HepG2 (cell line): ENCODE data around the gene TM4SF1. TPM values are rescaled to one million over a fixed set of nuclear protein-coding genes. Genes with fewer than 3 reads are reported as not detected.

Source experiments
- BORCS8-MEF2B ChIP-seq: sonication (generic); formaldehyde crosslinking; IDR thresholded peaks from 2 replicates; pipeline ENCODE4 v1.8.0; 2022; ENCODE audit warnings: mild to moderate bottlenecking, missing genetic modification reagents
- E2F2 ChIP-seq: sonication (generic); formaldehyde crosslinking; IDR thresholded peaks from 2 replicates; pipeline ENCODE4 v1.4.0; 2020; ENCODE audit warnings: missing genetic modification reagents, borderline replicate concordance
- FIP1L1 ChIP-seq: fragments of 200-400 bp; formaldehyde crosslinking; IDR thresholded peaks from 2 replicates; pipeline ENCODE4 v1.6.1; 2018; ENCODE audit warnings: low read depth, mild to moderate bottlenecking, low read length, moderate library complexity, borderline replicate concordance; ENCODE audit not compliant: insufficient read depth
- MLXIP ChIP-seq: sonication (generic); formaldehyde crosslinking; IDR thresholded peaks from 2 replicates; pipeline ENCODE4 v1.9.0; 2021; ENCODE audit warnings: missing genetic modification reagents, borderline replicate concordance
- PHB2 ChIP-seq: fragments of 450-650 bp; IDR thresholded peaks from 2 replicates; pipeline ENCODE4 v1.6.1; 2018; ENCODE audit not compliant: partially characterized antibody
- SRF ChIP-seq: IDR thresholded peaks from 2 replicates; pipeline ENCODE4 v1.6.1; 2011; ENCODE audit warnings: mild to moderate bottlenecking, low read depth, low read length, moderate library complexity
- TIGD3 ChIP-seq: sonication (generic); formaldehyde crosslinking; IDR thresholded peaks from 2 replicates; pipeline ENCODE4 v1.5.1; 2020; ENCODE audit warnings: mild to moderate bottlenecking, missing genetic modification reagents, borderline replicate concordance
- ZNF792 ChIP-seq: IDR thresholded peaks from 2 replicates; pipeline ENCODE4 v1.6.1; 2016
- polyA plus RNA-seq, 8 experiments: library from polyadenylated mRNA; depleted of rRNA in 3 of 8; stranded (reverse) in 7 of 8; unstranded in 1 of 8; fragments of >200 nt; fragmentation: Illumina TruSeq in 4 of 8; extraction: Trizol in 4 of 8; gene quantifications; 2 replicates each; pipeline versions ENCODE4 v1.2.1 to v1.2.3, GENCODE V29; 2011 to 2016; ENCODE audit warnings: low read depth in 4 of 8, missing spikeins in 1 of 8, mixed read lengths in 1 of 8; ENCODE audit not compliant: insufficient read depth in 1 of 8
- total RNA-seq, 5 experiments: library from RNA; depleted of rRNA; stranded (reverse); fragments of >200 nt; fragmentation: Illumina TruSeq; extraction: Trizol; gene quantifications; 2 replicates each; pipeline ENCODE4 v1.2.3, GENCODE V29; 2016; ENCODE audit warnings: low read depth in 1 of 5
- TF ChIP-seq, protein P1 (sequence below): sonication (generic); formaldehyde crosslinking; IDR thresholded peaks from 2 replicates; pipeline ENCODE4 v1.5.0; 2020; ENCODE audit warnings: mild to moderate bottlenecking, missing genetic modification reagents, borderline replicate concordance
- TF ChIP-seq, protein P2 (sequence below): sonication (generic); formaldehyde crosslinking; IDR thresholded peaks from 2 replicates; pipeline ENCODE4 v1.5.0; 2020; ENCODE audit warnings: mild to moderate bottlenecking, missing genetic modification reagents

The TM4SF1 gene
- total and polyA plus RNA-seq, 2 of the 13 experiments (the other 11 are each of a cell fraction or from before 2014, with no cell fraction given), result 431 to 1,359 TPM

DNA sequence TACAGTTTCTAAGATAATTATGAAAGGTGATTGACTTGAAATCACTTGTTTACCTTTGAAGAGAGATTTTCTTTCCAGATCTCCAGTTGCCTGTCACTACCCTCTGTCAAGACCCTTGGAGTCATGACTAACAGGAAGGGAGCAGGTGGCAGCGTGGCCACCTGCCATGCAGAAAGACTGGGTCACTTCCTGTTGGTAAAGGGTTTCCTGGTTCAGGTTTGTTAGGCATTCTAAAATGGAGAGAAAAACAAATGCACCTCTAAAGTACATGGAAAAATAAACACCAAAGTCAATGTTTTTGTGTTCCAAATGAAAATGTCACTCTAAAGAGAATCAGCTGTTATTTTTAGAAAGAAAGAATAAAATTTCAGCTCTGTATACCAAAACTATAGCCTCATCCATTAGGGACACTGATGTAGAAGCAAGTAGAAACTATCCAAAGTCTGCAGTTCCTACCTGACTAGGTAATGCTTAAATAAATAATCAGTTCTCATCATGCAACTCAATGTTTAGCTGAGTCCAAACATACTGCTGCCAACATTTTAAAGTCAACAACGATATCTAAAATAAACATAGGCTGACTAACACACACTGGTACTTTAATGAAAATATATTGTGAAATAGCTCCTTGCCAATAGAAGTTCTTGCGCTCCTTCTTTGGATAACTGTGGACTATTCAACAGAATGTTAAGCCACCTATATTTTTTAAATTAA lies 23.9 kb upstream of the TM4SF1 start (continued):
- no peak for TF ChIP-seq TIGD3 (CRISPR knock-in tag)
- TF ChIP-seq FIP1L1, result no peak
- TF ChIP-seq ZNF792 (CRISPR knock-in tag), result peak; percentile 85
- no peak for TF ChIP-seq BORCS8-MEF2B (CRISPR knock-in tag)
- TF ChIP-seq, protein P1, sequence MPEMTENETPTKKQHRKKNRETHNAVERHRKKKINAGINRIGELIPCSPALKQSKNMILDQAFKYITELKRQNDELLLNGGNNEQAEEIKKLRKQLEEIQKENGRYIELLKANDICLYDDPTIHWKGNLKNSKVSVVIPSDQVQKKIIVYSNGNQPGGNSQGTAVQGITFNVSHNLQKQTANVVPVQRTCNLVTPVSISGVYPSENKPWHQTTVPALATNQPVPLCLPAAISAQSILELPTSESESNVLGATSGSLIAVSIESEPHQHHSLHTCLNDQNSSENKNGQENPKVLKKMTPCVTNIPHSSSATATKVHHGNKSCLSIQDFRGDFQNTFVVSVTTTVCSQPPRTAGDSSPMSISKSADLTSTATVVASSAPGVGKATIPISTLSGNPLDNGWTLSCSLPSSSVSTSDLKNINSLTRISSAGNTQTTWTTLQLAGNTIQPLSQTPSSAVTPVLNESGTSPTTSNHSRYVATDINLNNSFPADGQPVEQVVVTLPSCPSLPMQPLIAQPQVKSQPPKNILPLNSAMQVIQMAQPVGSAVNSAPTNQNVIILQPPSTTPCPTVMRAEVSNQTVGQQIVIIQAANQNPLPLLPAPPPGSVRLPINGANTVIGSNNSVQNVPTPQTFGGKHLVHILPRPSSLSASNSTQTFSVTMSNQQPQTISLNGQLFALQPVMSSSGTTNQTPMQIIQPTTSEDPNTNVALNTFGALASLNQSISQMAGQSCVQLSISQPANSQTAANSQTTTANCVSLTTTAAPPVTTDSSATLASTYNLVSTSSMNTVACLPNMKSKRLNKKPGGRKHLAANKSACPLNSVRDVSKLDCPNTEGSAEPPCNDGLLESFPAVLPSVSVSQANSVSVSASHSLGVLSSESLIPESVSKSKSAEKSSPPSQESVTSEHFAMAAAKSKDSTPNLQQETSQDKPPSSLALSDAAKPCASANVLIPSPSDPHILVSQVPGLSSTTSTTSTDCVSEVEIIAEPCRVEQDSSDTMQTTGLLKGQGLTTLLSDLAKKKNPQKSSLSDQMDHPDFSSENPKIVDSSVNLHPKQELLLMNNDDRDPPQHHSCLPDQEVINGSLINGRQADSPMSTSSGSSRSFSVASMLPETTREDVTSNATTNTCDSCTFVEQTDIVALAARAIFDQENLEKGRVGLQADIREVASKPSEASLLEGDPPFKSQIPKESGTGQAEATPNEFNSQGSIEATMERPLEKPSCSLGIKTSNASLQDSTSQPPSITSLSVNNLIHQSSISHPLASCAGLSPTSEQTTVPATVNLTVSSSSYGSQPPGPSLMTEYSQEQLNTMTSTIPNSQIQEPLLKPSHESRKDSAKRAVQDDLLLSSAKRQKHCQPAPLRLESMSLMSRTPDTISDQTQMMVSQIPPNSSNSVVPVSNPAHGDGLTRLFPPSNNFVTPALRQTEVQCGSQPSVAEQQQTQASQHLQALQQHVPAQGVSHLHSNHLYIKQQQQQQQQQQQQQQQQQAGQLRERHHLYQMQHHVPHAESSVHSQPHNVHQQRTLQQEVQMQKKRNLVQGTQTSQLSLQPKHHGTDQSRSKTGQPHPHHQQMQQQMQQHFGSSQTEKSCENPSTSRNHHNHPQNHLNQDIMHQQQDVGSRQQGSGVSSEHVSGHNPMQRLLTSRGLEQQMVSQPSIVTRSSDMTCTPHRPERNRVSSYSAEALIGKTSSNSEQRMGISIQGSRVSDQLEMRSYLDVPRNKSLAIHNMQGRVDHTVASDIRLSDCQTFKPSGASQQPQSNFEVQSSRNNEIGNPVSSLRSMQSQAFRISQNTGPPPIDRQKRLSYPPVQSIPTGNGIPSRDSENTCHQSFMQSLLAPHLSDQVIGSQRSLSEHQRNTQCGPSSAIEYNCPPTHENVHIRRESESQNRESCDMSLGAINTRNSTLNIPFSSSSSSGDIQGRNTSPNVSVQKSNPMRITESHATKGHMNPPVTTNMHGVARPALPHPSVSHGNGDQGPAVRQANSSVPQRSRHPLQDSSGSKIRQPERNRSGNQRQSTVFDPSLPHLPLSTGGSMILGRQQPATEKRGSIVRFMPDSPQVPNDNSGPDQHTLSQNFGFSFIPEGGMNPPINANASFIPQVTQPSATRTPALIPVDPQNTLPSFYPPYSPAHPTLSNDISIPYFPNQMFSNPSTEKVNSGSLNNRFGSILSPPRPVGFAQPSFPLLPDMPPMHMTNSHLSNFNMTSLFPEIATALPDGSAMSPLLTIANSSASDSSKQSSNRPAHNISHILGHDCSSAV (CRISPR knock-in tag), result no peak
- no peak for TF ChIP-seq PHB2
- TF ChIP-seq SRF, result no peak
- TF ChIP-seq E2F2 (CRISPR knock-in tag), result no peak
- no peak for TF ChIP-seq MLXIP (CRISPR knock-in tag)
- TF ChIP-seq, protein P2, sequence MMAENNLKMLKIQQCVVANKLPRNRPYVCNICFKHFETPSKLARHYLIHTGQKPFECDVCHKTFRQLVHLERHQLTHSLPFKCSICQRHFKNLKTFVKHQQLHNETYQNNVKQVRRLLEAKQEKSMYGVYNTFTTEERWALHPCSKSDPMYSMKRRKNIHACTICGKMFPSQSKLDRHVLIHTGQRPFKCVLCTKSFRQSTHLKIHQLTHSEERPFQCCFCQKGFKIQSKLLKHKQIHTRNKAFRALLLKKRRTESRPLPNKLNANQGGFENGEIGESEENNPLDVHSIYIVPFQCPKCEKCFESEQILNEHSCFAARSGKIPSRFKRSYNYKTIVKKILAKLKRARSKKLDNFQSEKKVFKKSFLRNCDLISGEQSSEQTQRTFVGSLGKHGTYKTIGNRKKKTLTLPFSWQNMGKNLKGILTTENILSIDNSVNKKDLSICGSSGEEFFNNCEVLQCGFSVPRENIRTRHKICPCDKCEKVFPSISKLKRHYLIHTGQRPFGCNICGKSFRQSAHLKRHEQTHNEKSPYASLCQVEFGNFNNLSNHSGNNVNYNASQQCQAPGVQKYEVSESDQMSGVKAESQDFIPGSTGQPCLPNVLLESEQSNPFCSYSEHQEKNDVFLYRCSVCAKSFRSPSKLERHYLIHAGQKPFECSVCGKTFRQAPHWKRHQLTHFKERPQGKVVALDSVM (CRISPR knock-in tag), result no peak
